Hepatocyte (in vitro differentiated cells): ENCODE measurements around the gene SLC6A7. TPM values are rescaled to one million over a fixed set of nuclear protein-coding genes. Genes with fewer than 3 reads are reported as not detected.

Source experiments
- DNase-seq: peaks from one replicate; pipeline ENCODE4 v3.0.0-alpha.2; 2016; ENCODE audit warnings: low spot score
- H2AFZ ChIP-seq: fragments of 200-600 bp; sonication (generic); 2 replicates; pipeline ENCODE4 v1.6.0; 2016; ENCODE audit warnings: antibody characterized with exemption, mild to moderate bottlenecking
- H3K27ac ChIP-seq: fragments of 200-600 bp; sonication (generic); 2 replicates; pipeline ENCODE4 v1.5.1; 2016; ENCODE audit warnings: mild to moderate bottlenecking
- H3K27me3 ChIP-seq: fragments of 200-600 bp; sonication (generic); 2 replicates; pipeline ENCODE4 v1.6.1; 2016
- H3K36me3 ChIP-seq: fragments of 200-600 bp; sonication (generic); replicated peaks from 2 replicates; pipeline ENCODE4 v1.5.1; 2016; ENCODE audit warnings: low read depth; ENCODE audit not compliant: insufficient read depth
- H3K4me1 ChIP-seq: fragments of 200-600 bp; sonication (generic); 2 replicates; pipeline ENCODE4 v1.5.1; 2016; ENCODE audit warnings: mild to moderate bottlenecking, moderate library complexity; ENCODE audit not compliant: insufficient read depth
- H3K4me2 ChIP-seq: fragments of 200-600 bp; sonication (generic); 2 replicates; pipeline ENCODE4 v1.6.0; 2016
- H3K4me3 ChIP-seq: fragments of 200-600 bp; sonication (generic); 2 replicates; pipeline ENCODE4 v1.5.1; 2016; ENCODE audit warnings: mild to moderate bottlenecking
- H3K79me2 ChIP-seq: fragments of 200-600 bp; sonication (generic); 2 replicates; pipeline ENCODE4 v1.6.0; 2017; ENCODE audit warnings: mild to moderate bottlenecking
- H3K9me2 ChIP-seq: fragments of 200-600 bp; sonication (generic); replicated peaks from 2 replicates; pipeline ENCODE4 v1.6.0; 2017; ENCODE audit warnings: mild to moderate bottlenecking; ENCODE audit not compliant: insufficient read depth
- H3K9me3 ChIP-seq: fragments of 200-600 bp; sonication (generic); 2 replicates; pipeline ENCODE4 v1.5.1; 2016; ENCODE audit warnings: low read depth, mild to moderate bottlenecking
- H4K20me1 ChIP-seq: fragments of 200-600 bp; sonication (generic); 2 replicates; pipeline ENCODE4 v1.6.0; 2016; ENCODE audit warnings: mild to moderate bottlenecking; ENCODE audit not compliant: insufficient read depth, poor library complexity, severe bottlenecking
- EZH2 ChIP-seq: fragments of 200-600 bp; sonication (generic); IDR thresholded peaks from 2 replicates; pipeline ENCODE4 v1.6.1; 2016; ENCODE audit warnings: antibody characterized with exemption, mild to moderate bottlenecking, borderline replicate concordance
- EZH2phosphoT487 ChIP-seq: fragments of 200-600 bp; sonication (generic); IDR thresholded peaks from one replicate; pipeline ENCODE4 v1.6.1; 2018; ENCODE audit warnings: antibody characterized with exemption, mild to moderate bottlenecking, low read depth, moderate library complexity; ENCODE audit not compliant: unreplicated experiment, severe bottlenecking
- WGBS: methylation state at CpG from one replicate; pipeline ENCODE4 v1.1.6; 2016; ENCODE audit warnings: low lambda C conversion rate; ENCODE audit errors: missing lambda C conversion rate; 5-methylcytosine and 5-hydroxymethylcytosine counted together
- polyA plus RNA-seq: library from polyadenylated mRNA; unstranded; fragments of >200 nt; fragmentation: Nextera tagmentation; extraction: Ambion mirVana; gene quantifications from 2 replicates; pipeline ENCODE4 v1.2.1, GENCODE V29; 2016
- total RNA-seq: library from RNA; depleted of rRNA; stranded (reverse); fragments of >200 nt; gene quantifications from 2 replicates; pipeline ENCODE4 v1.2.3, GENCODE V29; 2014
- TF ChIP-seq, protein P1 (sequence below): fragments of 200-600 bp; sonication (generic); IDR thresholded peaks from 2 replicates; pipeline ENCODE4 v1.5.1; 2016; ENCODE audit warnings: antibody characterized with exemption, mild to moderate bottlenecking; ENCODE audit not compliant: poor library complexity

The SLC6A7 gene
- total and polyA plus RNA-seq, 2 experiments from 2014 or later = 0.39 to 1.1 TPM

DNA sequence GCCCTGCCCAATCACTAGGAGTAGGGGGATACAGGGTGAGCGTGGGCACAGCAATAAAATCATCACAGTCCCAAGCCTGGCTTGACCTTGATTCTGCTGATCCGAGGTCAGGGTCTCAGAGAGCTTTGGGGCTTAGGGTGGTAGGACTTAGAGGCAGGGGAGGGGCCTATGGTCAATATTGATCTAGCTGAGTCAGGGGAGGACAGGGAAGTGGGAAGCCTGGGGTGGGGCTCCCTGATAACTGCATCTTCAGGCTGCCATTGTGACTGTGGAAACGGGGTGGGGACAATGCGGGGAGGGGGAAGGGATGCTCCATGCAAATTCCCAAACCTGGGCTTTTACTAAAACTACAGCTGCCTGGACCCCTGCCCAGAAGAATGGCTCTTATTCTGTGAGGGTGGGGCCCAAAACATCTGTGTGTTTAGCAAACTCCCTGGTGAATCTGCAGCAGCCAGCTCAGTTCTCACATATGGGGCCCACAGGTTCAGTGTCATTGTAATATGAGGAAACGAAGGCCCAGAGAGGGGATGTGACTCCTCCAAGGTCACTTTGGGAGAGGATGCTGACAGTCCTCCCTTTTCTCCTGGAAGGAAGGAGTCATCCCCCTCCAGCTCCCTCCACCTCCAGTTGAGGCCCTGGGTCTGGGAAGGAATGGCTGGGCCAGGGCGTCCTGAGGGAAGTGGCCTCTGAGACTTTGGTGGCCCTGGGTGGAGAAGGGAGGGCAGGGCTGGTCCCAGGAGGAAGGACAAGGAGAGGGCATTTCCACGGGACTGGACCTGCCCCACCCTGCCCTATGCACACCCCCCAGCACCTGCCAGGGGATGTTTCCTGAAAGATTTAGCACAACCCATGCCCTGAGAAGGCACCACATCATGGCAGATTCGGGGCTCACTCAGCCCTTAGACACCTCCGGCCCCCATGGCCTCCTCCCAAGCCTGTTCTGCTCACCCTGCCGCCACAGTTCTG lies 26.4 kb downstream of the SLC6A7 start:
- Histone ChIP-seq H3K27me3 (no peaks in the 10 kb centered on the region), H3K4me1 (peaks cover 36% of the 10 kb centered on the region), H4K20me1 (no peaks in the 10 kb centered on the region), H3K9me2 (no peaks in the 10 kb centered on the region), H3K79me2 (no peaks in the 10 kb centered on the region), H3K4me2 (no peak overlapping the region), H3K4me3 (no peak overlapping the region), H3K36me3 (no peaks in the 10 kb centered on the region), H2AFZ (no peak overlapping the region), H3K9me3 (no peaks in the 10 kb centered on the region), H3K27ac (peak overlapping the region; percentile 73)
- TF ChIP-seq, protein P1, sequence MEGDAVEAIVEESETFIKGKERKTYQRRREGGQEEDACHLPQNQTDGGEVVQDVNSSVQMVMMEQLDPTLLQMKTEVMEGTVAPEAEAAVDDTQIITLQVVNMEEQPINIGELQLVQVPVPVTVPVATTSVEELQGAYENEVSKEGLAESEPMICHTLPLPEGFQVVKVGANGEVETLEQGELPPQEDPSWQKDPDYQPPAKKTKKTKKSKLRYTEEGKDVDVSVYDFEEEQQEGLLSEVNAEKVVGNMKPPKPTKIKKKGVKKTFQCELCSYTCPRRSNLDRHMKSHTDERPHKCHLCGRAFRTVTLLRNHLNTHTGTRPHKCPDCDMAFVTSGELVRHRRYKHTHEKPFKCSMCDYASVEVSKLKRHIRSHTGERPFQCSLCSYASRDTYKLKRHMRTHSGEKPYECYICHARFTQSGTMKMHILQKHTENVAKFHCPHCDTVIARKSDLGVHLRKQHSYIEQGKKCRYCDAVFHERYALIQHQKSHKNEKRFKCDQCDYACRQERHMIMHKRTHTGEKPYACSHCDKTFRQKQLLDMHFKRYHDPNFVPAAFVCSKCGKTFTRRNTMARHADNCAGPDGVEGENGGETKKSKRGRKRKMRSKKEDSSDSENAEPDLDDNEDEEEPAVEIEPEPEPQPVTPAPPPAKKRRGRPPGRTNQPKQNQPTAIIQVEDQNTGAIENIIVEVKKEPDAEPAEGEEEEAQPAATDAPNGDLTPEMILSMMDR = no peak
- TF ChIP-seq EZH2phosphoT487 = no peak
- TF ChIP-seq EZH2 = no peak
- DNase-seq = peak; percentile 63
- WGBS = 77% methylated on average over 7 of the region's 10 CpGs

GRCh38 chr5:150217038-150217437 lies 27.2 kb downstream of the SLC6A7 start:
- H2AFZ ChIP-seq = no peak overlapping the region
- H3K27me3 ChIP-seq = no peaks in the 10 kb centered on the region
- no peaks in the 10 kb centered on the region for H3K79me2 ChIP-seq
- peaks cover 31% of the 10 kb centered on the region for H3K4me1 ChIP-seq
- no peak for TF ChIP-seq EZH2
- peak overlapping the region; percentile 73 for H3K27ac ChIP-seq
- H3K4me3 ChIP-seq = no peak overlapping the region
- no peaks in the 10 kb centered on the region for H3K9me3 ChIP-seq
- DNase-seq = no peak
- WGBS = 81% methylated on average over 2 of the region's 2 CpGs
- no peak overlapping the region for H3K4me2 ChIP-seq
- no peaks in the 10 kb centered on the region for H3K36me3 ChIP-seq
- H3K9me2 ChIP-seq = no peaks in the 10 kb centered on the region
- H4K20me1 ChIP-seq = no peaks in the 10 kb centered on the region

DNA sequence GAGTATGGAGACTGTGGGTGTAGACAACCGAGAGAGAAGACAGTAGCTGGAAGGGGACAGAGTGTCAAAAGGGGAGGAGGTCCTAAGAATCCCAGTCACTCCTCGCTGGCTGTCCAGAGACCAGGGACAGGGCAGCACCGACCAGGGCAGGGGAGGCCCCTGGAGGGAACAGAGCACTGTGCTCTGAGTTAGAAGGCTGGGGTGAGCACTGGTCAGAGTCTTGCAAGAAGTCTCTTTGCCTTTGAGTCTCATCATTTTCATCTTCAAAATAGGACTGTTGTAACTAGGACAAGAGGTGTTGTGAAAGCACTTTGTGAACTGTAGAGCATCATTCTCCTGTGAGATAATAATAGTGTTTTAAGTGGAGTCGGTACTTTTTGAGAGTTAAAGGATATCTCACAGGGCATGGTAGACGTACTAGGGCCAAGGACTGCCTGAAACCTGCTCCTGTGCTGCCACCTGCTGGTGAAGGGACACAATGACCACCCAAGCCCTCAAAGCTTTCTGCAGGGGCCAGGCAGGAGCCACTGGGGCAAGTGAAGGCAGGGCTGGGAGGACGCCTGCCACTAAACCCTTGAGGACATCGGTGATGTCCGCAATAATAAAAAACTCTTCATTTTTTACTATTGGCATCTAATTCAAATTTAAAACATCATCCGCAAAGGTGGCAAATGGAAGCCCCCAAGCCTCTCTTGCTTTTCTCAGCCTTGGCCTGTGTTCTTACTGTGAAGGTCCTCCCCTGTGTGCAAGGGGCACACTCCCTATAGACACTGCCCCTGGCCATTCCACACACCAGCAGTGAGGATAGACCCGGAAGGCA lies 28.2 kb downstream of the SLC6A7 start:
- Histone ChIP-seq H4K20me1 (no peaks in the 10 kb centered on the region), H3K4me1 (peaks cover 31% of the 10 kb centered on the region), H3K36me3 (no peaks in the 10 kb centered on the region), H3K4me3 (no peak overlapping the region), H3K9me2 (no peaks in the 10 kb centered on the region), H3K4me2 (no peak overlapping the region), H3K27ac (peak overlapping the region; percentile 2), H3K79me2 (no peaks in the 10 kb centered on the region), H3K9me3 (no peaks in the 10 kb centered on the region), H2AFZ (no peak overlapping the region), H3K27me3 (no peaks in the 10 kb centered on the region)
- TF ChIP-seq EZH2 = no peak
- TF ChIP-seq EZH2phosphoT487 = no peak
- TF ChIP-seq, protein P1 = peak; percentile 90
- peak; percentile 89 for DNase-seq
- 38% methylated on average over 10 of the region's 10 CpGs for WGBS

- TF ChIP-seq EZH2phosphoT487 (no peak), EZH2 (no peak)
- TF ChIP-seq, protein P1 = no peak
- Histone ChIP-seq H3K4me2 (no peak overlapping the region), H3K79me2 (no peaks in the 10 kb centered on the region), H2AFZ (no peak overlapping the region), H3K4me3 (no peak overlapping the region), H3K9me3 (no peaks in the 10 kb centered on the region), H4K20me1 (no peaks in the 10 kb centered on the region), H3K9me2 (no peaks in the 10 kb centered on the region), H3K36me3 (no peaks in the 10 kb centered on the region), H3K27ac (no peak overlapping the region), H3K27me3 (no peaks in the 10 kb centered on the region), H3K4me1 (peaks cover 31% of the 10 kb centered on the region)
- no peak for DNase-seq
- 96% methylated on average over 5 of the region's 5 CpGs for WGBS
Measured at GRCh38 chr5:150218693-150219035, 28.8 kb downstream of the SLC6A7 start.
